ENCODE data around the gene IGSF9.
"Not testable (repeated sequence)": the region's sequence is repeated elsewhere in the genome, so short reads cannot be mapped to it uniquely, and the experiment has no call there.

DNA sequence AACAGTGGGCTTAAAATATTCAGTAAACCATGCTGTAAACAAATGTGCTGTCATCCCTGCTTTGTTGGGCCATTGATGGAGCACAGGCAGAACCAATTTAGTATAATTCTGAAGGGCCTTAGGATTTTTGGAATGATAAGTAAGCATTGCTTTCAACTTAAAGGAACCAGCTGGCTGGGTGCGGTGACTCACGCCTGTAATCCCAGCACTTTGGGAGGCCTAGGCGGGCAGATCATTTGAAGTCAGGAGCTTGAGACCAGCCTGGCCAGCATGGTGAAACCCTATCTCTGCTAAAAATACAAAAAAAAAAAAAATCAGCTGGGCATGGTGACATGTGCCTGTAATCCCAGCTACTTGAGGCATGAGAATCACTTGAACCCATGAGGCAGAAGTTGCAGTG is 41.4 kb downstream of the IGSF9 start:
- not testable (repeated sequence) for TF ChIP-seq POLR2A (IDR thresholded peaks at IDR 0.05; ENCODE audit: low read depth, low read length); POLR2AphosphoS5 (IDR thresholded peaks at IDR 0.05; ENCODE audit: low read depth, low read length); TAF1 (IDR thresholded peaks at IDR 0.05; ENCODE audit: low read depth, low read length); PAX5 (IDR thresholded peaks at IDR 0.05; ENCODE audit: insufficient read depth, low read length, severe bottlenecking); SPI1 (IDR thresholded peaks at IDR 0.05; ENCODE audit: low read depth, low read length); POU2F2 (IDR thresholded peaks at IDR 0.05; ENCODE audit: low read depth, low read length)
